Ramos (cell line): ENCODE results near the gene SCUBE1.

ENCODE experiments used
- in situ Hi-C: fragments of 300-500 bp; cut with MboI; formaldehyde crosslinking; loops from one replicate; pipeline ENCODE4 v1.14.3; 2022; ENCODE audit warnings: low sequenced_read_pairs; ENCODE audit not compliant: unreplicated experiment

Gene SCUBE1

DNA sequence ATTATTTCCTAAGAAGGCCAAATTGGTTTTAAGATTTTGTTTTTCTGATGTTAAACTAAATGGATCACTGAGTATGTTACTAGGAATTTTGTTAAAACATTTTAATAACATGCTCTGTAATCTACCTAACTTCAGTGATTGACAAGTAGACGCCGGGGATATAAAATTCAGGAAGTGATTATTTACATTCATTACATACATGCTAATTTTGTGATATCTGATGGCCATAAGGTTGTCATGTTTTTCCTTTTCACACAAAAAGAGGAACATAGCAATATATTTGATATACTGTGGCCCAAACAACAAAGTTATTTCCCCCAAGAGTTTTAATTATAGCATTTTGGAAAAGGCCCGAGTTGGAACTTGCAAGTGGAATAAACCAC, 12.1 kb downstream of the SCUBE1 start:
- in situ Hi-C loops: no loop called here

DNA sequence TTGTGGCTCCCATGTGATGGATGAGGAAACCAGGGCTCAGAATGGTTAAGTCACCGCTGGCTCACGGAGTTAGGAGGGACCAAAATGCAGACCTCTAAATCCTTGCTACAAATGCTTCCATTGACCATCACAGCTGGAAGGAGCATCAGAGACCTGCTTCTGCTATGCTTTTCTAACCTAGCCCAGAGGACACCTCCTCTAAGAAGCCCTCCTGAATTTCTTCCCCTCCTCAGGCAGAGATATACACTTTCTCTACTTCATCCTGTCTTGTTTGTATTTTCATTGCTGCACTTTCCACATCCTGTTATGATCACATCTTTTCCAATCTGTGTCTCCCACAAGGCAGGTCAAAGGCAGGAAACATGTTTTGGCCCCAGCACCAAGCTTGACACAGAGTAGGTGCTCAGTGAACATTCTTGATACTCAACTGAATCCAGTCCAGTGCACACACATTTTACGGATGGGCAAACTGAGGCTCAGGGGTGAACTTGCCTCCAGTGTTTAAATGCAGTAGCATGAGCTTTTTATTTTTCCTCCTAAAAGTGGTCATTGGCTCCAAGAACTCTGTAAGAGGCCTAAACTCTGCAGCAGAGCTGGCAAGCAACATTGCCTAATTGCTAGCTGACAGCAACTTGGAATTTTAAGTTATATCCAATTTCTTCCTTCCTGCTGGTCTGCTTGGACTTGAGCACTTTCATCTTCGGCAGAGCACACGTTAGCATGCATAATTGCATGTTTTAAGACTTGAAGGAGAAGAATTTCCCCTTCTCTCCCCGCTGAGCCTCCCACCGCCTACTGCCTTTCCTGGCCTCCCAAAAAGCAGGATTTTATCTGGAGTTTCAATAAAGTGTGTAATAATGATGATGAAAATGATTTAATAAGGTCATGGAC, 12.7 kb downstream of the SCUBE1 start:
- in situ Hi-C loops: no loop called here

DNA sequence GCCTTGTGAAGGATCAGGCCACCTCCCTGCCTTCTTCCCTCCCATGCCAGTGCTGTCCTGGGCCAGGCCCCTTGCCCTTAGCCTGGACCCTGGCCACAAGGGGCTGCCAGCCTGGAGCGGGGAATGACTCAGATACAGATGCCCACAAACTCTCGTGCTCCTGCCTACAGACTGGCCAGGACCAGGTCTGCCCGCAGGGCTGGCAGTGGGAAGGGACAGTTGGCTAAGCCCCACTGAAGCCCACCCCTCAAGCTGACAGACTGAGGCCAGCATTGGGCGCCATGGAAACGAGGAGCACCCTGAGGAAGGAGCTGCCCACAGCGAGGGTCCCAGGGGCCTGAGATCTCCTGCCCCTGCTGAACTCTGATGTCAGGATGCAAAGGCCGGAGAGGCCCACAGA, 14.1 kb downstream of the SCUBE1 start:
- in situ Hi-C loops: no loop called here

DNA sequence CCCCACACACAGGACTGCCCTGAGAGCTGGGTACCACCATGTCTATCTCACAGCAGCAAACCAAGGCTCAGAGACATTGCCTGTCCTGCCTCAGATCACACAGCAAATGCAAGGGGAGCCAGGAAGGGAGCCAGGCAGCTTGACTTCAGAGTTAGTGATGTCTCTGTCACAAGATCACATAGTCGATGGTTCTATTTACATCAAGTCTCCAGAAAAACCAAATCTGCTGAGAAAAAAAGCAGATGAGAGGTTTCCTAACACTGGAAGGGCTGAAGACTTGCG, 16.1 kb downstream of the SCUBE1 start:
- in situ Hi-C loops: no loop called here

DNA sequence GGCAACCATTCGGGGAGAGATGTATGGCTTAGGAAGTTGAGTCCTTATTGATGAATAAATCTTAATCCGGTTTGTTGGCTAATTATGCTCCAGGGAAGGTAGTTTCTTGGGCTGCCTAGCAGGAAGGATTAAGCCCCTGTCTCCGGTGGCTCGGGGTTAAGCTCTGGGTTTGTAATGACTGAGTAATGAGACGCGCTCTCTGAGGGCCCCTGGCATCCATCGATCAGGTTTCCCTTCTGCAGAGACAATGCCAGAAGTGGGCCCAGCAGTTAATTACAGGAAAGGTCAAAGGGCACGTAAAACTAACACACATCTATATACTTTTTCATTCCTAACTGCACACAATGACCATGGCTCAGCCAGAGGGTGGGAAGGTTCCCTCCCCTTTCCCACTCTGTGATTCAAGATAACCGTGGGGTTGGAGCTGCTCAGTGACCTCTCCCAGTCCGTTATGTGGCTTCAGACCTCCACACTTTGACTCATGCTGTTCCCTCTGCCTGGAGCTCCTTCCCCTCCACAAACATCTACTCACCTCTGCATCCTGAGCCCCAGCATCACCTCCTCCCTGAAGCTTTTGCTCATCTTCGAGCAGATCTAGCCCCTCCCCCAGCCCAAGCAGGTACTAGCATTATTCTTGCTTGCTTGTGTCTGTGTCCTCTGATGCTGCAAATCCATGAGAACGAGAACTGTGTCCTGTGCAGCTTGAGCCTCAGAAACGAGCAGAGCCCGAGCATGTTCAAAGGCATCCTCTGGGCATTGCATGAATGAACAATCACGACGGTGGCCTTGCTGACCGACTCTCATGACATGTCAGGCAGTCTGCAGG, 16.6 kb downstream of the SCUBE1 start:
- in situ Hi-C loops: no loop called here

DNA sequence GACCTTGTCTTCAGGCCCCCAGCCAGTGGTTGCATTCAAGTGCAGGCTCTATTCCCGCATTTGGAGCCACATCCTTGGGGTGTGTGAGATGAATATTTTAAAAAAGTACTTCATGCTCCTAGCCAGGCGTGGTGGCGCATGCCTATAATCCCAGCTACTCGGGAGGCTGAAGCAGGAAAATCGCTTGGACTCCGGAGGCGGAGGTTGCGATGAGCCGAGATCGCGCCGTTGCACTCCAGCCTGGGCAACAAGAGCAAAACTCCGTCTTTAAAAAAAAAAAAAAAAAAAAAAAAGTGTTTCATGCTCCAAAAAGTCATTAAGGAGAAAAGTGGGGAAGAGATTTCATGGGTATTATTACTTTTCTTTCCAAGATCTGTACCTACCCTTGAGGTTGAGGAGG, 18.0 kb downstream of the SCUBE1 start:
- in situ Hi-C loops: no loop called here

DNA sequence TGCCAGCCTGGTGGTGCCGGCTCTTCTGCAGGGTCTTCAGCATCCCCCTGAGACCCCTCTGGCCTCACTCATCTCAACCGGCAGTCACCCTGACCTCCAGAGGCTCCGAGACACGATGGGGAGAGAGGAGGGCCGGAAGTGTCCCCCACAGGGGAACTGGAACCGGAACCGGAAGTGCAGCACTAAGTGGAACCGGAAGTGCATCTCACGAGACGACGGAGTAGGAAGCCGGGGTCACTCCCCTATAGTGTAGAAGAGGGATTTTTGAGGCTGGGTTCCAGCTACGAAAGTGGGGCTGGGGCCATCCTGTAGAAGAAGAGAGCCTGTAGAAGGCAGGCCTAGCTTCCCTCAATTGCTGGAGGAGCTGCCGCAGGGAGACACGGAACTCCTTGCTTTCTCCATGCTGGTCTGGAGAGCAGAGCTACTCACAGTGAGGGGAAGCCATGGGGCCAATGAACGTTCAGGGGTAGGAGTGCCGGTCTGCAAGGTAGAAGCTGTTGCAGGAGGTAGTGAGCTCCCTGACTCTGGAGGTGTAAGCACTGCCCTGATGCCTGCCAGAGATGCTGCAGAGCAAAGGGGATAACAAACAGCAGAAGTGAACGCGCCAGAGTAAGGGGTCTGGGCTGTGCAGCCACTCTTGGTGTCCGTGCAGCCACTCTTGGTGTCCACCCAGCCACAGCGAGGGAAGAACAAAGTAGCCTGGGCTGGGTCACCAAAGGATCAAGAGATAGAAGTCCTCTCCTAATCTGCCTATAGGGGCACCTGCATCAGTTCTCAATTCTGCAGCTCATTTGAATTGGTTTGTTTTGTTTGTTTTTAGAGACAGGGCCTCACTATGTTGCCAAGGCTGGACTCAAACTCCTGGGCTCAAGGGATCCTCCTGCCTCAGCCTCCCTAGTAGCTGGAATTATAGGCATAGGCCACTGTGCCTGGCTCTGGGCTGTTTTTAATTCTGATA, 21.9 kb downstream of the SCUBE1 start:
- in situ Hi-C loops: no loop called here

DNA sequence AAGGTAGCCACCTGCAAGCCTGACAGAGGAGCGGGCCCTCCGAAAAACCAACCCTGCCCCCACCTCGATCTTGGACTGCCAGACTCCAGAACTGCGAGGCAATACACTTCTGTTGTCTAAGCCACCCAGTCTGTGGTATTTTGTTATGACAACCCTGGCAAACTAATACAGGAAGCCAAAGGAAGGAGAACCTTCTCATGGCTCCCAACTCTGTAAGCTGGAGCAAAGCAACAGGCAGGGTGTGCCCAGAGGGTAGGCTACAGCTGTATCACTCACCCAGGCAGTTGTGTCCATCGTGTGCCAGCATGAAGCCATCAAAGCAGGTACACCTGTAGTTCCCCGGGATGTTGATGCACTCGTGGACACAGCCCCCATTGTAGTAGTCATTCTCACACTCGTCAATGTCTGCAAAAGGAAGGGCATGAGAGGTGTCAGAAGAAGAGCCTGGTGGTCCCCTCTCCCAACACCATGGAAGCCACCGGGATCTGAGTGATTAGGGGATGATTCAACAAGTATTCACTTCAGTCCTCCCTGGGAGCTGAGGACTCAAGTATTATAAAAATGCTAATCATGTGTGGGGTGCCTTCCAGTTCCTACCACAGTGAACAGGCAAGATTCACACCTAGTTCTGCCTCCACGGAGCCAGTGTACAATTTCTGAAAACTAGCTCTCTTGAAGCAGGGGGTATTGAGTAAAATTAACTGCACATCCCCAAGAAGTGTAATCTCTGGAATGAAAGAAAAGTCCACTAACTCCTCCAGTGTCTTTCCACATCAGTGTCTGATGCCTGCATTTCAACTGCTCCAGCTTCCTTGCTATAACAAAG, 23.3 kb downstream of the SCUBE1 start:
- in situ Hi-C loops: no loop called here

DNA sequence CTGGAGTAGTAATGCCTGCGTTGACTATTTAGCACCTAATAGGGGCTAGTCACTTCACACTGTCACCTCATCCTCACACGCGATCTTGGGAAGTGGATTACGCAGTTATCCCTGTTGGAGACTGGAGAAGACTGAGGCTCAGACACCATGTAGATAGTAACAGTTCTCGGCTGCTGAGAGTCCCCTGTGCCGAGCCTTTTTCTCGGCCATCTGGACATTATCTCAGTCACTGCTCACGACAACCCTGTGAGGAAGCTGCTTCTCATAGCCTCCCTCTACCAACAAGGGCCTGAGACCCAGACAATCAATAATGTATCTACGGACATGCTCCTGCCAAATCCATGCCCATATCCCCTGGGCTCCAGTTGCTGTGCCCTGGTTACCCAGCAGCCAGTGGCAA, 25.9 kb downstream of the SCUBE1 start:
- in situ Hi-C loops: no loop called here

DNA sequence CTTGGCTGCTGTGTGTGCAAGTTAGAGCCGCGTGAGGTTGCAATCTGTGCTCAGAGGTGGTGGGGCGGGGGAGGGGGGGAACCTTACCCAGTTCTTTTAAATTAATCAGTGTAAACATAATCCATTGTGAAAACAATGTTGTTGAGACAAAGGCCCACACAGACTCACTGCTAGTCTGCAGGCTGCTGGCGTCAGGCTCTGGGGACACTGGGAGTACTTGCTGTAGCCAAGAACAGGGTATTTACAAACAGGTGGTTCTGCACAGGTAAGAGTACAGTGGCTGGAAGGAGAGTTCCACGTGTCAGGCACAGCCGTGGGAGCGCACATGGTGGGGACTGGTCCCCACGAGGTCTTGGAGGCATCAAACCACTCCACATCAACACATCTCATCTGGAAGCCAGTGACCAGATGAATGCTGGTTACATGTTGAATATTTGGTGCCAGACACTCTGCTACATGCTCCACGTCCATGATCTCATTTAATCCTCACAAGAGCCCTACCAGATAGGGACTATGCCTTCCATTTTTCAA, 27.4 kb downstream of the SCUBE1 start:
- in situ Hi-C loops: no loop called here

DNA sequence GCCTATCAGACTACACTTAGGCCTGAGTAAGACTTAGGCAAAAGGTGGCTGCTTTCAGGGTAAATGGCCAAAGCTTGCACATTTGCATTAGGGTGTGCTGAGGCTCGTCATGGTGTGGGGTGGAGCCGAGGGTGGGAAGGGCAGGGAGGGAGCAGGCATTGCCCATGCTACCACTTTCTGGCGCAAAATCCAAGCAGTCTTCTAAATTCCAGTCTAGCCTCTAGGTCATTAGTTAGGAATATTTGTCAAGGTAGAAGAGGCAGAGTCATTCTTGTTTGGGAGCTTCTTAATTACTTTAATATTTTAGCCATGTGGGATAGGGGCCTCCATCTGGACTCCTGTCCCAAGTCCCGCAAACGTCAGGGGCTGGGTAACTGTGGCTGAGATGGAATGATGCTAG, 28.6 kb downstream of the SCUBE1 start:
- in situ Hi-C loops: no loop called here

DNA sequence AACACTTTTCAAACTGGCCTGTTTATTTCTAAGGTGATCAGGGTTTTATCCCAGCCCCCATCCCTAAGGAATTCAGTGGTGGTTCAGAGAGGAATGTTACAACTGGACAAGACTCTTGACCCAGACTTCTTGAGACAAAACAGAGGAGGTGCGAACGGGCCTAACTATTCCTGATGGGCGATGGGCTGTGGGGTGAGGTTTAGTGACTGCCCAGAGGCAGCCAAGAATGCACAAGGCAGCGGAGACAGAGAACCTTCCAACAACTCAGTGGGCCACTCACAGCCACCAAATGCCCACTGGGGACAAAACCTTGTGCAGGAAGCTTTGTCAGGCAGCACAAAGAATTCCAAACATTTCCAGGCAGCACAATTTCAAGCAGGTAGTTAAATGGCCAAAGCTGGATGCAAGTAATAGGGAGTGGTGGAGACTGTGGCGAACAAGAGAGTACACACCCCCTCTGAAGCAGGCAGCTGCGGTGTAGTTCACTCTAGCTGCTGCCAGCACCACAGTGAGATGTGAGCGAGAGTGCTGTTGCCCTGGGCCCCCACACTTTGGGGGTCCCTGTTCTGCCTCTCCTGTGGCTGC, 29.2 kb downstream of the SCUBE1 start:
- in situ Hi-C loops: no loop called here

DNA sequence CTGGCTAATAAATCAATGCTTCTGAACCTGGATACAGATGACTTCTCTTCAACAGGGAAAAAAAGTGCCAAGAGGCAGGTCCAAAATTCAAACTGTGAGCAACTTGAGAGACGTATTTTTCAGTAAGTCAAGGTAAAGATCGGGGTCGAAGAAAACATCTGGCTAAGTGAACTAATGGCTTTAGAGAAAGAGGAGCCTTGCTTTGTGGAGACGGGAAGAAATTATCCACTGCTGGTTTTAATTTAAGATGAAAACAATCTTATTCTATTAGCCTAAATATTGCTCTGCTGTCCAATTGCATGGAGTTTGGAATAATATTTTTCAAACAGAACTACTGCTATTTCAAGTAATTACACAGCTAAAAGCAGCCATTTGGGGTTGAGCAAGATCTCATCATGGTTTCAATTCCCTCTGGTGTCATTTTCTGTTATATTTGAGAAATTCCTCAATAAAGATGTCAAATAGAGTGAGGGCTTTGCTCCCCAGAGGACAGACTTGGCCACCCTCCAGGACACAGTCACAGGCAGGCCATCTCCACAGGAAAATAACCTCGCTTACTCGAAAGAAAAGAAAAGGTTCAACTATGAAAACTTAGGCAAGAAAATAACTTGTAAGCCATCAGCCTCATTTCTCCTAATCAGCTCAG, 29.8 kb downstream of the SCUBE1 start:
- in situ Hi-C loops: no loop called here

DNA sequence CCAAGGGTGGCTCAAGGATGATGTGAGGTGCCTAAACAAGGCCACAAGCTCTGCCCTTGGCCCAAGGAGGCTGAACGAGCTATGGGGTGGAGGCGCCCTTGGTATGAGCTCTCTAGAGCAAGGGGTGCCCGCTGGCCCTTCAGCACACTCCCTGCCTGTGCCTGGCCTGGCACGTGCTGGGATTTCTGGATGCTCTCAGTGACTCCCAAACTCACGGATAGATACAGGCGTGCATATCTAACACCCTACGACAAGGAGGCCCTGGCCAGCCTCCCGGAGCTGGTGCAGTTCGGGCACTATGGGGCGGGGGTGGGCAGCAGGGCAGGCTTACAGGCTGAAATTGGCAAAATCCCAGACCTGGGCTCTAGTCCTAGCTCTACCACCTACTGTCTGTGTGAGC, 30.6 kb downstream of the SCUBE1 start:
- in situ Hi-C loops: no loop called here

DNA sequence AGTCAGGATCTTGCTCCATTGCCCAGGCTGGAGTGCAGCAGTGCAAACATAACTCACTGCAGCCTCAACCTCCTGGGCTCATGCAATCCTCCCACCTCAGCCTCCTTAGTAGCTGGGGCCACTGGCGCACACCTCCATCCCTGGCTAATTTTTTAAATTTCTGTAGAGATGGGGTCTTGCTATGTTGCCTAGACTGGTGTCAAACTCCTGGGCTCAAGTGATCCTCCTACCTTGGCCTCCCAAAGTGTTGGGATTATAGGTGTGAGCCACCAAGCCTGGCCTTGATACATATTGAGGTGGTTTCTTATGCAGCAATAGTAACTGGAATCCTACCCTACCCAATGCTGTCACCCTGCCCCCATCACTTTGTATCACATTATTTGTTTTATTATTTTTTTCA, 32.4 kb downstream of the SCUBE1 start:
- in situ Hi-C loops: no loop called here

DNA sequence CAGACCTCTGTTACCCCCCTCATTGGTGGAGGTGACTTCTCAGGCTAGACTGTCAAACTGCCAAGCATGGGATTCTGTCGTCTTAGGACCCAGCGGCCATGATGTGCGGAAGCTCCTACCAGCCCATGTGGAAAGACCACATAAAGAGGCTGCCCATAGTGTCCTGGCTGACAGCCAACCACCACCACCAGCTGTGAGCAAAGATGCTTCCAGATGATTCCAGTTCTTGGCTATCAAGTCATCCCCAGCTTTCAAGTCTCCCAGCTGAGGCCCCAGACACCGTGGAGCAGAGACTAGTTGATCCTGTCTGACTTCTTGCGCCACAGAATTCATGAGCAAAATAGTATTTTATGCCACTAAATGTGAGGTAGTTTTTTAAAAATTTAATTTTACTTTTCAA, 32.9 kb downstream of the SCUBE1 start:
- in situ Hi-C loops: no loop called here

DNA sequence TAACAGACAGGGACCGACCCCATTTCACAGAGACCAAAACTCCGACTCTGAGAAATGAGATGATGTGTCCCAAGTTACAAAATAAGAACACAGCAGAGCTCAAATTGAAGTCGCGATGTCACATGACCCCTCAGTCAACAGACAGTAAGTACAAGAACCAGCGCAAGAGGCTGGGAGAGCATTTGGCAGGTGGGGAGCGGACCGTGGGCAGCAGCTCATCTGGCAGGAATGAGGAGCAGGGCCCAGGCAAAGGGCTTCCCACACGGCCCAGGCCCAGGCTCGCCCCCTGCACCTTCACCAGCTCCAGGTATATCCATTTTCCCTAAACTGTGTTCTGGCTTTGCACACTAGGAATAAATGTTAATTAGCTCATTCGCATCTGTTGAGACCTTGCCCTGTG, 34.3 kb downstream of the SCUBE1 start:
- in situ Hi-C loops: no loop called here

DNA sequence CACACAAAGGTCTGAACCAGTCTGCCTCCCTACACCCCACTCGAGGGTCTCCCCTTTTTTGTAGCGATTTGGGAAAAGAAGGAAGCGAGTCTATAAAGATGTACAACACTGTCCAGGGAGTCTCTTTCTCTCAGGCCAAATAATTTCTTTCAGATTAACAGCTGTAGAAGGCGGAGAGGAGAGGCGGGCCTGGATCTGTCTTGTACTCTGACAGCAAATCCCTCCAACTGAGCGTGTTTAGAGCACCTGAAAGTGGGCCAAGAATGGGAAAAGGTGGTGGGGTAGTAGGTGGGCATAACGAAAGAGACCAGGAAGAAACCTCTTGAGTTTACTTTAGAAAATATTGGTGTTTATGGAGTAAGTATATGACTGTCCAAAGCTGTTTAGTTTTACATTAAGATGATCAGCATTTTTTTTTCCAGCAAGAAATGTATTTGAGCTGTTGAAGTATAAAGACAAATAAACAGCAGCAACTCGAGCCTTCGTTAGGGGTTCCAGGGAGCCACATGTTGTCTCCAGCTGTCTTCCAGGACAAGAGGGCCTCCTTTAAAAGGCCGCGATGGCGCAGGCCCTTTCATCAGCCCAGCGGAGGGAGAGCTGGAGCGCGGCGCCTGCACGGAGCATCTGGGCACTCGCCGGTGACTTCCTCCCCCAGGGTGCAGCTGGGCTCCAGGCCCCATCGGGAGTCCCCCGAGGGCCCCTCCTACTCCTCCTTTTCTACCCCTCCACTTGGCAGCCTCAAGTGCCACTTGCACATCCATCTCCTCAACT, 34.9 kb downstream of the SCUBE1 start:
- in situ Hi-C loops: no loop called here
